Prostate gland (tissue), 2 donors: ENCODE measurements around the gene MS4A7.

ENCODE experiments used
- POLR2AphosphoS5 ChIP-seq: sonication (generic); formaldehyde crosslinking; IDR thresholded peaks from one replicate; pipeline ENCODE4 v1.6.1; 2017; ENCODE audit warnings: antibody characterized with exemption
- TF ChIP-seq, protein P1 (sequence below), 4 experiments: fragments of 200-600 bp in 2 of 4; fragments of 450-650 bp in 2 of 4; sonication (generic) in 2 of 4; IDR thresholded peaks; 1 replicate in 3 of 4; 2 replicates in 1 of 4; pipeline ENCODE4 v1.5.1; 2016 to 2019; ENCODE audit warnings: antibody characterized with exemption in 4 of 4, mild to moderate bottlenecking in 2 of 4, moderate library complexity in 2 of 4

DNA sequence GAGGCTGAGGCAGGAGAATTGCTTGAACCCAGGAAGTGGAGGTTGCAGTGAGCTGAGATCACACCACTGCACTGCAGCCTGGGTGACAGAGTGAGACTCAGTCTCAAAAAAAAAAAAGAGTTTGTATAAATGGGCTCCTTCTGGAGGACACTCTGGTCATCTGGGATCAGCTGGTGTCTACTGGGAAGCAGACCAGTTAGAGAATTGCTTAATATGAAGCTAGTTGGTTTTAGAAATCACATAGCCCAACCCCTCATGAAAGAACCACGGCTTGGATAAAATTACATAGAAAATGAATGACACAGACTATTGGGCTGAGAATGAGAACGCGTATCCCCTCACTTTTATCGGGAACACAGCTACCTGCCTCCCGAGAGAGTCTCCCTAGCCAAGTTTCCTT, 14.7 kb downstream of the MS4A7 start:
- TF ChIP-seq, protein P1, sequence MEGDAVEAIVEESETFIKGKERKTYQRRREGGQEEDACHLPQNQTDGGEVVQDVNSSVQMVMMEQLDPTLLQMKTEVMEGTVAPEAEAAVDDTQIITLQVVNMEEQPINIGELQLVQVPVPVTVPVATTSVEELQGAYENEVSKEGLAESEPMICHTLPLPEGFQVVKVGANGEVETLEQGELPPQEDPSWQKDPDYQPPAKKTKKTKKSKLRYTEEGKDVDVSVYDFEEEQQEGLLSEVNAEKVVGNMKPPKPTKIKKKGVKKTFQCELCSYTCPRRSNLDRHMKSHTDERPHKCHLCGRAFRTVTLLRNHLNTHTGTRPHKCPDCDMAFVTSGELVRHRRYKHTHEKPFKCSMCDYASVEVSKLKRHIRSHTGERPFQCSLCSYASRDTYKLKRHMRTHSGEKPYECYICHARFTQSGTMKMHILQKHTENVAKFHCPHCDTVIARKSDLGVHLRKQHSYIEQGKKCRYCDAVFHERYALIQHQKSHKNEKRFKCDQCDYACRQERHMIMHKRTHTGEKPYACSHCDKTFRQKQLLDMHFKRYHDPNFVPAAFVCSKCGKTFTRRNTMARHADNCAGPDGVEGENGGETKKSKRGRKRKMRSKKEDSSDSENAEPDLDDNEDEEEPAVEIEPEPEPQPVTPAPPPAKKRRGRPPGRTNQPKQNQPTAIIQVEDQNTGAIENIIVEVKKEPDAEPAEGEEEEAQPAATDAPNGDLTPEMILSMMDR (IDR thresholded peaks at IDR 0.05) = no peak
- TF ChIP-seq POLR2AphosphoS5 = no peak
